Left lung (tissue), 10 donors: ENCODE results near the gene P2RY8. TPM values are rescaled to one million over a fixed set of nuclear protein-coding genes. Genes with fewer than 3 reads are reported as not detected.
A peak's percentile ranks its signal among the peaks of the same experiment; 100 is the strongest.

ENCODE experiments used
- ATAC-seq: fragments of 200-7000 bp; cut with Tn5 transposase; one replicate; pipeline ENCODE4 v1.9.1; 2020; ENCODE audit warnings: moderate library complexity
- DNase-seq, 4 donors: peaks; one replicate each; pipeline ENCODE4 v3.0.0-alpha.2; 2013 to 2020
- H3K27ac ChIP-seq, 2 donors: fragments of 200-600 bp; sonication (generic) in 1 of 2; one replicate each; pipeline versions ENCODE4 v1.5.0 to v1.8.0; 2020 to 2021
- H3K27me3 ChIP-seq, 2 donors: fragments of 200-600 bp; sonication (generic) in 1 of 2; one replicate each; pipeline versions ENCODE4 v1.5.0 to v1.8.0; 2020 to 2021
- H3K36me3 ChIP-seq, 2 donors: fragments of 200-600 bp; sonication (generic) in 1 of 2; one replicate each; pipeline versions ENCODE4 v1.5.0 to v1.8.0; 2020 to 2021
- H3K4me1 ChIP-seq, 2 donors: fragments of 200-600 bp; one replicate each; pipeline ENCODE4 v1.8.0; 2021
- H3K4me3 ChIP-seq, 2 donors: fragments of 200-600 bp; sonication (generic) in 1 of 2; one replicate each; pipeline versions ENCODE4 v1.5.0 to v1.8.0; 2020 to 2021; ENCODE audit warnings: mild to moderate bottlenecking in 1 of 2
- H3K9me3 ChIP-seq, 2 donors: fragments of 200-600 bp; sonication (generic) in 1 of 2; one replicate each; pipeline versions ENCODE4 v1.5.0 to v1.8.0; 2020 to 2021
- intact Hi-C, 2 donors: fragments of 100-400 bp; cut with DNase I; formaldehyde crosslinking; loops; one replicate each; pipeline versions ENCODE4 v1.11.2 to v1.14.2; 2022
- polyA plus RNA-seq, 6 donors: library from polyadenylated mRNA; unstranded; fragments of 120-200 nt; gene quantifications; one replicate each; pipeline ENCODE4 v1.2.1, GENCODE V29; 2013; ENCODE audit not compliant: insufficient read length in 6 of 6
- total RNA-seq, 2 donors: library from RNA; stranded (reverse); fragmentation: NEBNext Ultra II Directional; extraction: Animal tissue kit (Norgen Biotek cat#: 25700); gene quantifications; one replicate each; pipeline ENCODE4 v1.2.1, GENCODE V29; 2021
- TF ChIP-seq, protein P1 (sequence below), 2 donors: fragments of 200-600 bp; sonication (generic) in 1 of 2; IDR thresholded peaks; one replicate each; pipeline versions ENCODE4 v1.5.0 to v1.8.0; 2021; ENCODE audit warnings: antibody characterized with exemption in 2 of 2
- donor health status: DM: no; HTN: yes; CAD: no.
- donor health status: DM: no; HTN: no; CAD: no.

The P2RY8 gene
- total and polyA plus RNA-seq, 8 donors = 0.55 to 6.9 (median 0.69) TPM

GRCh38 chrX:1464041-1464970 is 72.7 kb downstream of the P2RY8 start:
- no peak overlapping the region for H3K27ac ChIP-seq
- H3K9me3 ChIP-seq = no peaks in the 10 kb centered on the region
- peak in 1 of 4 donors; percentile 29 for DNase-seq
- intact Hi-C loops = no loop called here
- H3K36me3 ChIP-seq = peaks cover 0 to 9% of the 10 kb centered on the region in 2 donors
- H3K4me1 ChIP-seq = peaks cover 0 to 26% of the 10 kb centered on the region in 2 donors
- no peak overlapping the region for H3K4me3 ChIP-seq
- TF ChIP-seq, protein P1, sequence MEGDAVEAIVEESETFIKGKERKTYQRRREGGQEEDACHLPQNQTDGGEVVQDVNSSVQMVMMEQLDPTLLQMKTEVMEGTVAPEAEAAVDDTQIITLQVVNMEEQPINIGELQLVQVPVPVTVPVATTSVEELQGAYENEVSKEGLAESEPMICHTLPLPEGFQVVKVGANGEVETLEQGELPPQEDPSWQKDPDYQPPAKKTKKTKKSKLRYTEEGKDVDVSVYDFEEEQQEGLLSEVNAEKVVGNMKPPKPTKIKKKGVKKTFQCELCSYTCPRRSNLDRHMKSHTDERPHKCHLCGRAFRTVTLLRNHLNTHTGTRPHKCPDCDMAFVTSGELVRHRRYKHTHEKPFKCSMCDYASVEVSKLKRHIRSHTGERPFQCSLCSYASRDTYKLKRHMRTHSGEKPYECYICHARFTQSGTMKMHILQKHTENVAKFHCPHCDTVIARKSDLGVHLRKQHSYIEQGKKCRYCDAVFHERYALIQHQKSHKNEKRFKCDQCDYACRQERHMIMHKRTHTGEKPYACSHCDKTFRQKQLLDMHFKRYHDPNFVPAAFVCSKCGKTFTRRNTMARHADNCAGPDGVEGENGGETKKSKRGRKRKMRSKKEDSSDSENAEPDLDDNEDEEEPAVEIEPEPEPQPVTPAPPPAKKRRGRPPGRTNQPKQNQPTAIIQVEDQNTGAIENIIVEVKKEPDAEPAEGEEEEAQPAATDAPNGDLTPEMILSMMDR (IDR thresholded peaks at IDR 0.05) = no peak
- peaks cover 0 to 51% of the 10 kb centered on the region in 2 donors for H3K27me3 ChIP-seq
- ATAC-seq = no peak

GRCh38 chrX:1463581-1463980 is 73.4 kb downstream of the P2RY8 start:
- Histone ChIP-seq H3K27ac (peak overlapping the region in 1 of 2 donors; percentile 51), H3K27me3 (peaks cover 0 to 51% of the 10 kb centered on the region in 2 donors), H3K4me3 (no peak overlapping the region), H3K9me3 (no peaks in the 10 kb centered on the region), H3K36me3 (peaks cover 0 to 9% of the 10 kb centered on the region in 2 donors), H3K4me1 (peaks cover 0 to 26% of the 10 kb centered on the region in 2 donors)
- TF ChIP-seq, protein P1 (IDR thresholded peaks at IDR 0.05) = no peak
- ATAC-seq (no peak), DNase-seq (no peak)
- intact Hi-C loops = no loop called here

- H3K36me3 ChIP-seq = peaks cover 0 to 9% of the 10 kb centered on the region in 2 donors
- intact Hi-C loops = no loop called here
- peaks cover 0 to 43% of the 10 kb centered on the region in 2 donors for H3K27me3 ChIP-seq
- peaks cover 0 to 18% of the 10 kb centered on the region in 2 donors for H3K4me1 ChIP-seq
- no peak overlapping the region for H3K4me3 ChIP-seq
- peak overlapping the region in 1 of 2 donors; percentile 51 for H3K27ac ChIP-seq
- peak in 1 of 4 donors; percentile 30 for DNase-seq
- TF ChIP-seq, protein P1 (IDR thresholded peaks at IDR 0.05) = no peak
- H3K9me3 ChIP-seq = no peaks in the 10 kb centered on the region
- peak; percentile 53 for ATAC-seq
These were observed 74.3 kb downstream of the P2RY8 start for GRCh38 chrX:1462596-1463251.

DNA sequence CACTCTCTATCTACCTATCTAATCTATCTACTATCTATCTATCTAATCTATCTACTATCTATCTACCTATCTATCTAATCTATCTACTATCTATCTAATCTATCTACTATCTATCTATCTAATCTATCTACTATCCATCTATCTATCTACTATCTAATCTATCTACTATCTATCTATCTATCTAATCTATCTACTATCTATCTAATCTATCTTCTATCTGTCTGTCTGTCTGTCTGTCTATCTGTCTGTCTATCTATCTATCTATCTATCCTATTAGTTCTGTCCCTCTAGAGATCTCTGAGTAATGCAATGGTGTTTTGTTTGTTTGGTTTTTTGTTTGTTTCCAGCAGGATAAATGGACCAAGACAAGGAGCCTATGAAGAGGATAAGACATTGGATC is 74.9 kb downstream of the P2RY8 start:
- Histone ChIP-seq H3K4me3 (no peak overlapping the region), H3K27ac (peak overlapping the region in 1 of 2 donors; percentile 51), H3K4me1 (peaks cover 0 to 14% of the 10 kb centered on the region in 2 donors), H3K9me3 (no peaks in the 10 kb centered on the region), H3K36me3 (peaks cover 0 to 9% of the 10 kb centered on the region in 2 donors), H3K27me3 (peaks cover 0 to 38% of the 10 kb centered on the region in 2 donors)
- DNase-seq (no peak), ATAC-seq (no peak)
- TF ChIP-seq, protein P1 (IDR thresholded peaks at IDR 0.05) = no peak
- intact Hi-C loops = no loop called here

DNA sequence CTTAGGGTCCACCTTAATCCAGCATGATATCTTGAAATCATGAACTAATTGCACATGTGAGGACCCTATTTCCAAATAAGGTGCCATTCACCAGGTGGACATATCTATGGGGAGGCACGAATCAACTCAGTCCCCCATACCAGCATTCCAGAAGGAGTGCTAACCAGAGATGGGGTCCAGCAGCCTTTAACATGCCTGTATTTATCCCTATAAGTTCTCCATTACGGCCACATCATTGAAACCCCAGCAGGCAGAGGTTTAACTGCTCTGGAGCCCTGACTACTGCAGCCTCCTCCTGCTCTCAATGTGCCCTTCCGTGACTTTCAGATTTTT is 81.1 kb downstream of the P2RY8 start:
- TF ChIP-seq, protein P1 (IDR thresholded peaks at IDR 0.05) = no peak
- H3K36me3 ChIP-seq = no peaks in the 10 kb centered on the region
- no peak for ATAC-seq
- no peaks in the 10 kb centered on the region for H3K9me3 ChIP-seq
- intact Hi-C loops = loop anchor here in 1 of 2 donors (10.0 kb wide), 1 partner anchor 119 kb away; no protein-coding TSS in a partner anchor
- no peak for DNase-seq
- H3K27me3 ChIP-seq = no peaks in the 10 kb centered on the region
- H3K4me1 ChIP-seq = peaks cover 0 to 12% of the 10 kb centered on the region in 2 donors
- H3K4me3 ChIP-seq = no peak overlapping the region
- no peak overlapping the region for H3K27ac ChIP-seq
